ENCODE data around the gene USP54.
A peak's percentile ranks its signal among the peaks of the same experiment; 100 is the strongest.
"Not testable (repeated sequence)": the region's sequence is repeated elsewhere in the genome, so short reads cannot be mapped to it uniquely, and the experiment has no call there.

Gene USP54

GRCh38 chr10:73585327-73585726 lies 5.8 kb downstream of the USP54 start:
- TF ChIP-seq CTCF (conservative IDR thresholded peaks at IDR 0.05; ENCODE audit: low read length): no peak
- no peak for DNase-seq (ENCODE audit: low read depth)
- no peak overlapping the region for H3K4me3 ChIP-seq (ENCODE audit: low read length)

GRCh38 chr10:73584737-73585136 lies 6.4 kb downstream of the USP54 start:
- TF ChIP-seq CTCF (conservative IDR thresholded peaks at IDR 0.05; ENCODE audit: low read length): no peak
- DNase-seq (ENCODE audit: low read depth): peak; percentile 71
- H3K4me3 ChIP-seq (ENCODE audit: low read length): no peak overlapping the region

- no peak for DNase-seq (ENCODE audit: low read depth)
- no peak overlapping the region for H3K4me3 ChIP-seq (ENCODE audit: low read length)
- TF ChIP-seq CTCF (conservative IDR thresholded peaks at IDR 0.05; ENCODE audit: low read length): no peak
These were observed 9.2 kb downstream of the USP54 start for GRCh38 chr10:73581918-73582317.

GRCh38 chr10:73578927-73579326 lies 12.2 kb downstream of the USP54 start:
- not testable (repeated sequence) for H3K4me3 ChIP-seq (ENCODE audit: low read length); DNase-seq (ENCODE audit: low read depth)

GRCh38 chr10:73577788-73578187 lies 13.4 kb downstream of the USP54 start:
- DNase-seq (ENCODE audit: low read depth): peak; percentile 42
- TF ChIP-seq CTCF (conservative IDR thresholded peaks at IDR 0.05; ENCODE audit: low read length): no peak
- no peak overlapping the region for H3K4me3 ChIP-seq (ENCODE audit: low read length)

- no peak overlapping the region for H3K4me3 ChIP-seq (ENCODE audit: low read length)
- DNase-seq (ENCODE audit: low read depth): no peak
- TF ChIP-seq CTCF (conservative IDR thresholded peaks at IDR 0.05; ENCODE audit: low read length): no peak
These were observed 14.1 kb downstream of the USP54 start for GRCh38 chr10:73576890-73577591.

- no peak overlapping the region for H3K4me3 ChIP-seq (ENCODE audit: low read length)
- DNase-seq (ENCODE audit: low read depth): peak; percentile 89
- TF ChIP-seq CTCF (conservative IDR thresholded peaks at IDR 0.05; ENCODE audit: low read length): no peak
These were observed 14.8 kb downstream of the USP54 start for GRCh38 chr10:73576178-73576889.

- DNase-seq (ENCODE audit: low read depth): not testable (repeated sequence)
These were observed 24.1 kb downstream of the USP54 start for GRCh38 chr10:73567025-73567424.

More at GRCh38 chr10:73567025-73567424, 24.1 kb downstream of the USP54 start:
- H3K4me3 ChIP-seq (ENCODE audit: low read length): not testable (repeated sequence)
